Panc1 (cell line): ENCODE data around the gene FSD1. TPM values are rescaled to one million over a fixed set of nuclear protein-coding genes. Genes with fewer than 3 reads are reported as not detected.
A peak's percentile ranks its signal among the peaks of the same experiment; 100 is the strongest.

Experiments used
- ATAC-seq: fragments of 200-7000 bp; cut with Tn5 transposase; 2 replicates; pipeline ENCODE4 v1.9.1; 2020; ENCODE audit warnings: mild to moderate bottlenecking, moderate library complexity
- BruUV-seq: library from RNA; stranded (reverse); fragments of 400-500 nt; replicated peaks from 2 replicates; lab custom pipeline; 2021; lab: Mats Ljungman, UMichigan
- CTCF ChIA-PET: fragments of 300-600 bp; sonication (Branson Sonifier 250); formaldehyde crosslinking; loops from one replicate; lab custom pipeline; 2022; ENCODE audit warnings: antibody characterized with exemption; lab: Charles Lee
- POLR2A ChIA-PET: fragments of 300-600 bp; sonication (Branson Sonifier 250); formaldehyde crosslinking; loops from one replicate; lab custom pipeline; 2022; ENCODE audit warnings: antibody characterized with exemption; lab: Charles Lee
- DNase-seq: peaks from one replicate; pipeline ENCODE4 v3.0.0-alpha.2; 2010; ENCODE audit warnings: low read depth, low spot score
- H3K27ac ChIP-seq: 2 replicates; pipeline ENCODE4 v1.5.1; 2011; ENCODE audit warnings: mild to moderate bottlenecking, low read length, inconsistent platforms
- H3K27me3 ChIP-seq: fragments of 200-500 bp; sonication (Bioruptor generic); 2 replicates; pipeline ENCODE4 v1.6.0; 2014; ENCODE audit warnings: low read length, inconsistent platforms; ENCODE audit not compliant: control insufficient read depth, insufficient read depth
- H3K36me3 ChIP-seq: fragments of 200-500 bp; sonication (Bioruptor generic); 2 replicates; pipeline ENCODE4 v1.5.1; 2014; ENCODE audit warnings: inconsistent platforms, mild to moderate bottlenecking, low read length, moderate library complexity; ENCODE audit not compliant: control insufficient read depth, insufficient read depth
- H3K4me1 ChIP-seq: 2 replicates; pipeline ENCODE4 v1.5.1; 2011; ENCODE audit warnings: inconsistent platforms, mild to moderate bottlenecking, low read length, moderate library complexity; ENCODE audit not compliant: control insufficient read depth, insufficient read depth
- H3K4me3 ChIP-seq, 2 experiments: 2 replicates each; pipeline ENCODE4 v1.5.1; 2011 to 2012; ENCODE audit warnings: low read depth in 2 of 2, low read length in 2 of 2, mild to moderate bottlenecking in 2 of 2, inconsistent platforms in 1 of 2, moderate library complexity in 1 of 2
- H3K9me3 ChIP-seq: fragments of 200-500 bp; sonication (Bioruptor generic); 2 replicates; pipeline ENCODE4 v1.5.1; 2014; ENCODE audit warnings: low read depth, mild to moderate bottlenecking, inconsistent platforms, low read length, moderate library complexity; ENCODE audit not compliant: control insufficient read depth, insufficient read depth
- CTCF ChIP-seq: fragments of 450-650 bp; IDR thresholded peaks from 2 replicates; pipeline ENCODE4 v1.5.1; 2017; ENCODE audit warnings: mild to moderate bottlenecking
- POLR2AphosphoS5 ChIP-seq: IDR thresholded peaks from 2 replicates; pipeline ENCODE4 v1.6.1; 2012; ENCODE audit warnings: mild to moderate bottlenecking, low read depth, low read length, moderate library complexity
- REST ChIP-seq, 2 experiments: IDR thresholded peaks; 2 replicates each; pipeline ENCODE4 v1.6.1; 2011 to 2012; ENCODE audit warnings: low read depth in 2 of 2, control low read depth in 1 of 2, low read length in 1 of 2, mild to moderate bottlenecking in 1 of 2, moderate library complexity in 1 of 2; ENCODE audit not compliant: insufficient read depth in 1 of 2
- SIN3A ChIP-seq: IDR thresholded peaks from 2 replicates; pipeline ENCODE4 v1.6.1; 2012; ENCODE audit warnings: low read depth, mild to moderate bottlenecking, low read length, moderate library complexity, borderline replicate concordance; ENCODE audit not compliant: insufficient read depth
- TCF7L2 ChIP-seq: IDR thresholded peaks from 2 replicates; pipeline ENCODE4 v1.6.1; 2011; ENCODE audit warnings: mild to moderate bottlenecking, low read depth, low read length, inconsistent platforms
- in situ Hi-C: cut with HindIII; loops from 2 replicates; pipeline ENCODE4 v1.10.0; 2016; ENCODE audit warnings: low sequenced_read_pairs, low pct_unique_long_range_greater_than_20kb
- intact Hi-C: fragments of 100-400 bp; cut with micrococcal nuclease; formaldehyde crosslinking; loops from one replicate; pipeline ENCODE4 v1.10.0; 2022; ENCODE audit not compliant: unreplicated experiment
- total RNA-seq: library from RNA; stranded (reverse); gene quantifications from one replicate; pipeline ENCODE4 v1.2.1, GENCODE V29; 2021; ENCODE audit not compliant: unreplicated experiment

FSD1 gene
- total RNA-seq, 1 experiment from 2014 or later: 12.1 TPM

GRCh38 chr19:4266253-4267000 lies 38.0 kb upstream of the FSD1 start:
- no peaks in the 10 kb centered on the region for H3K27me3 ChIP-seq
- no TSS peak for BruUV-seq
- H3K9me3 ChIP-seq: no peaks in the 10 kb centered on the region
- no peaks in the 10 kb centered on the region for H3K4me1 ChIP-seq
- ChIA-PET POLR2A (no interaction called here), CTCF (interaction anchor here (0.7 to 1.7 kb wide), 6 partner anchors 33 to 1052 kb away, joined by 3 to 15 read pairs (median 4); partner anchors contain the start of gene STAP2)
- no peak for TF ChIP-seq REST (IDR thresholded peaks at IDR 0.05; ENCODE audit: insufficient read depth in 1 of 2, low read depth in 2 of 2, low read length in 1 of 2)
- TF ChIP-seq POLR2AphosphoS5: no peak
- TF ChIP-seq TCF7L2: no peak
- no peak for TF ChIP-seq SIN3A
- H3K36me3 ChIP-seq: no peaks in the 10 kb centered on the region
- intact Hi-C loops (loop anchor here (2.0 kb wide), 1 partner anchor 84 kb away; no protein-coding TSS in a partner anchor), in situ Hi-C loops (no loop called here)
- DNase-seq: no peak
- no peak overlapping the region for H3K4me3 ChIP-seq
- no peak overlapping the region for H3K27ac ChIP-seq
- no peak for ATAC-seq

GRCh38 chr19:4267101-4267900 lies 37.1 kb upstream of the FSD1 start:
- TF ChIP-seq POLR2AphosphoS5 (no peak), CTCF (peak; percentile 86), REST (IDR thresholded peaks at IDR 0.05; ENCODE audit: insufficient read depth in 1 of 2, low read depth in 2 of 2, low read length in 1 of 2) (0 out of 4 replicates have a peak, but pooled peaks of 1 of the 2 experiments have one; percentile 11)
- DNase-seq (peak; percentile 58), ATAC-seq (peak; percentile 95)
- Histone ChIP-seq H3K27ac (no peak overlapping the region), H3K36me3 (no peaks in the 10 kb centered on the region), H3K27me3 (no peaks in the 10 kb centered on the region), H3K9me3 (no peaks in the 10 kb centered on the region), H3K4me3 (no peak overlapping the region), H3K4me1 (no peaks in the 10 kb centered on the region)
- ChIA-PET POLR2A (no interaction called here), CTCF (interaction anchor here (0.6 to 1.7 kb wide), 12 partner anchors 17 to 1051 kb away, joined by 3 to 15 read pairs (median 4); partner anchors contain the start of genes MPND, STAP2 and YJU2)
- intact Hi-C loops (loop anchor here (2.0 kb wide), 1 partner anchor 84 kb away; no protein-coding TSS in a partner anchor), in situ Hi-C loops (no loop called here)
- BruUV-seq: no TSS peak
